GM12878 (cell line): ENCODE results near the gene ATG14. TPM values are rescaled to one million over a fixed set of nuclear protein-coding genes. Genes with fewer than 3 reads are reported as not detected.

Source experiments
- ATAC-seq: fragments of 200-7000 bp; cut with Tn5 transposase; 3 replicates; pipeline ENCODE4 v1.9.1; 2020; ENCODE audit warnings: mild to moderate bottlenecking, moderate library complexity
- BruUV-seq: library from RNA; stranded (reverse); fragments of 400-500 nt; replicated peaks from 2 replicates; lab custom pipeline; 2021; lab: Mats Ljungman, UMichigan
- CTCF ChIA-PET: fragments of 300-600 bp; sonication (Branson Sonifier 250); formaldehyde crosslinking; extraction: SDS; loops from one replicate; lab custom pipeline; 2021; ENCODE audit warnings: inconsistent platforms; lab: Yijun Ruan, JAX
- POLR2A ChIA-PET: fragments of 350-600 bp; formaldehyde crosslinking; extraction: SDS; loops from one replicate; lab custom pipeline; 2021; ENCODE audit warnings: inconsistent platforms; lab: Charles Lee
- RAD21 ChIA-PET: fragments of 300-600 bp; sonication (Branson Sonifier 250); formaldehyde crosslinking; loops from one replicate; lab custom pipeline; 2023; ENCODE audit warnings: antibody characterized with exemption; ENCODE audit not compliant: unreplicated experiment; lab: Charles Lee
- SMC1A ChIA-PET: fragments of 300-600 bp; sonication (Branson Sonifier 250); formaldehyde crosslinking; loops from one replicate; lab custom pipeline; 2023; ENCODE audit not compliant: unreplicated experiment, uncharacterized antibody; lab: Charles Lee
- DNase-seq: peaks from one replicate; pipeline ENCODE4 v3.0.0-alpha.2; 2011; ENCODE audit warnings: low read depth, low spot score
- FAIRE-seq: peaks from 3 replicates; lab custom pipeline; 2011; peaks lifted over from hg19 to GRCh38; lab: Jason Lieb, UNC
- H2AFZ ChIP-seq: 2 replicates; pipeline ENCODE4 v1.6.0; 2011; ENCODE audit warnings: low read depth, low read length, control low read depth; ENCODE audit not compliant: control insufficient read depth
- H3K27ac ChIP-seq: 2 replicates; pipeline ENCODE4 v1.5.1; 2011; ENCODE audit warnings: control low read depth; ENCODE audit not compliant: control insufficient read depth, insufficient read depth
- H3K27me3 ChIP-seq, 2 experiments: replicated peaks in 1 of 2; 2 replicates each; pipeline versions ENCODE4 v1.6.0 to v1.6.1; 2011; ENCODE audit warnings: low read length in 1 of 2; ENCODE audit not compliant: control insufficient read depth in 2 of 2, insufficient read depth in 2 of 2
- H3K36me3 ChIP-seq, 2 experiments: 2 replicates each; pipeline ENCODE4 v1.5.1; 2011; ENCODE audit warnings: low read length in 1 of 2; ENCODE audit not compliant: control insufficient read depth in 2 of 2, insufficient read depth in 2 of 2
- H3K4me1 ChIP-seq: 2 replicates; pipeline ENCODE4 v1.6.1; 2011; ENCODE audit warnings: mild to moderate bottlenecking, low read length, moderate library complexity, mixed read lengths; ENCODE audit not compliant: control insufficient read depth, insufficient read depth
- H3K4me2 ChIP-seq: 2 replicates; pipeline ENCODE4 v1.6.0; 2011; ENCODE audit warnings: control low read depth; ENCODE audit not compliant: control insufficient read depth, insufficient read depth
- H3K4me3 ChIP-seq: fragments of 200-600 bp; sonication (generic); 2 replicates; pipeline ENCODE4 v1.5.1; 2016
- H3K79me2 ChIP-seq: 2 replicates; pipeline ENCODE4 v1.6.0; 2011; ENCODE audit warnings: low read length; ENCODE audit not compliant: control insufficient read depth, insufficient read depth
- H3K9ac ChIP-seq: 2 replicates; pipeline ENCODE4 v1.8.0; 2011; ENCODE audit warnings: low read length, control low read depth, mixed read lengths; ENCODE audit not compliant: control insufficient read depth, insufficient read depth
- H3K9me3 ChIP-seq: replicated peaks from 3 replicates; pipeline ENCODE4 v1.5.1; 2011; ENCODE audit warnings: mild to moderate bottlenecking, low read length; ENCODE audit not compliant: control insufficient read depth, insufficient read depth
- H4K20me1 ChIP-seq: 2 replicates; pipeline ENCODE4 v1.6.0; 2011; ENCODE audit not compliant: control insufficient read depth, insufficient read depth
- MYB ChIP-seq: fragments of 150-350 bp; IDR thresholded peaks from 2 replicates; pipeline ENCODE4 v1.6.1; 2014; ENCODE audit warnings: mild to moderate bottlenecking, low read depth, low read length, borderline replicate concordance
- RAD21 ChIP-seq: IDR thresholded peaks from 2 replicates; pipeline ENCODE4 v1.6.1; 2011; ENCODE audit warnings: mild to moderate bottlenecking, low read depth, low read length, moderate library complexity; ENCODE audit not compliant: insufficient read depth
- RAD51 ChIP-seq: fragments of 450-650 bp; IDR thresholded peaks from 2 replicates; pipeline ENCODE4 v1.6.1; 2016; ENCODE audit warnings: moderate library complexity, mild to moderate bottlenecking, inconsistent platforms
- SMC3 ChIP-seq: IDR thresholded peaks from 2 replicates; pipeline ENCODE4 v1.6.1; 2011; ENCODE audit warnings: low read length, improper control_type of control experiment, borderline replicate concordance
- YY1 ChIP-seq: IDR thresholded peaks from 2 replicates; pipeline ENCODE4 v1.6.1; 2011; ENCODE audit warnings: low read depth, mild to moderate bottlenecking, low read length
- WGBS: methylation state at CpG from one replicate; pipeline ENCODE4 v1.1.6; 2016; ENCODE audit warnings: low lambda C conversion rate; ENCODE audit not compliant: insufficient replicate concordance, insufficient coverage; ENCODE audit errors: missing lambda C conversion rate; 5-methylcytosine and 5-hydroxymethylcytosine counted together
- in situ Hi-C: fragments of 300-500 bp; cut with MboI; formaldehyde crosslinking; loops from 9 replicates; pipeline ENCODE4 v1.14.3; 2018; ENCODE audit warnings: mixed read lengths
- intact Hi-C: fragments of 100-400 bp; cut with micrococcal nuclease; formaldehyde crosslinking; loops from one replicate; pipeline ENCODE4 v1.14.2; 2022; ENCODE audit not compliant: unreplicated experiment
- polyA plus RNA-seq, 11 experiments: library from polyadenylated mRNA; depleted of rRNA in 4 of 11; unstranded in 6 of 11; stranded (reverse) in 5 of 11; fragments of >200 nt; fragmentation: Nextera tagmentation in 4 of 11; fragmentation: Illumina TruSeq in 1 of 11; extraction: Ambion mirVana in 4 of 11; extraction: Trizol in 1 of 11; gene quantifications; 1 replicate in 1 of 11; 2 replicates in 10 of 11; pipeline versions ENCODE4 v1.2.1 to v1.2.3, GENCODE V29; 2011 to 2016; ENCODE audit warnings: inconsistent platforms in 2 of 11, missing spikeins in 2 of 11, low read depth in 1 of 11
- total RNA-seq, 4 experiments: library from RNA; depleted of rRNA in 3 of 4; stranded (reverse); fragments of >200 nt in 3 of 4; fragmentation: Illumina TruSeq in 1 of 4; extraction: Trizol in 1 of 4; gene quantifications; 2 replicates each; pipeline versions ENCODE4 v1.2.1 to v1.2.3, GENCODE V29; 2013 to 2021
- TF ChIP-seq, protein P1 (sequence below), 3 experiments: IDR thresholded peaks in 2 of 3; conservative IDR thresholded peaks in 1 of 3; 2 replicates each; pipeline ENCODE4 v1.5.1; 2011; ENCODE audit warnings: low read depth in 3 of 3, low read length in 3 of 3, mild to moderate bottlenecking in 3 of 3, control low read depth in 2 of 3, moderate library complexity in 2 of 3, inconsistent platforms in 1 of 3, mixed read lengths in 1 of 3; ENCODE audit not compliant: control insufficient read depth in 2 of 3, insufficient read depth in 1 of 3; ENCODE audit errors: extremely low read depth in 1 of 3
- TF ChIP-seq, protein P2 (sequence below): fragments of 450-650 bp; IDR thresholded peaks from 2 replicates; pipeline ENCODE4 v1.6.1; 2017; ENCODE audit warnings: mild to moderate bottlenecking, low read depth, inconsistent platforms; ENCODE audit not compliant: poor library complexity, severe bottlenecking

ATG14 gene
- total and polyA plus RNA-seq, 10 of the 15 experiments (the other 5 are each of a cell fraction or from before 2014, with no cell fraction given): 1.1 to 6.4 (median 5.0) TPM

- Histone ChIP-seq H3K9me3 (no peaks in the 10 kb centered on the region), H3K9ac (no peak overlapping the region), H3K4me2 (no peak overlapping the region), H3K27me3 (no peaks in the 10 kb centered on the region), H2AFZ (no peak overlapping the region), H3K79me2 (no peaks in the 10 kb centered on the region), H3K27ac (no peak overlapping the region), H3K4me3 (no peak overlapping the region), H4K20me1 (no peaks in the 10 kb centered on the region), H3K36me3 (no peaks in the 10 kb centered on the region), H3K4me1 (no peaks in the 10 kb centered on the region)
- intact Hi-C loops (loop anchor here (5.0 to 10.0 kb wide), 2 partner anchors 219 to 1026 kb away; no protein-coding TSS in a partner anchor), in situ Hi-C loops (loop anchor here (5.0 kb wide), 1 partner anchor 1021 kb away; no protein-coding TSS in a partner anchor)
- SMC1A ChIA-PET: interaction anchor here (0.8 to 3.1 kb wide), 36 partner anchors 8 to 1034 kb away, joined by 3 to 13 read pairs (median 4); partner anchors contain the start of gene KTN1
- TF ChIP-seq MYB (no peak), YY1 (peak; percentile 27; the same call in 1 of the 2 replicates), RAD21 (peak; percentile 82), RAD51 (no peak), SMC3 (peak; percentile 79)
- TF ChIP-seq, protein P1, sequence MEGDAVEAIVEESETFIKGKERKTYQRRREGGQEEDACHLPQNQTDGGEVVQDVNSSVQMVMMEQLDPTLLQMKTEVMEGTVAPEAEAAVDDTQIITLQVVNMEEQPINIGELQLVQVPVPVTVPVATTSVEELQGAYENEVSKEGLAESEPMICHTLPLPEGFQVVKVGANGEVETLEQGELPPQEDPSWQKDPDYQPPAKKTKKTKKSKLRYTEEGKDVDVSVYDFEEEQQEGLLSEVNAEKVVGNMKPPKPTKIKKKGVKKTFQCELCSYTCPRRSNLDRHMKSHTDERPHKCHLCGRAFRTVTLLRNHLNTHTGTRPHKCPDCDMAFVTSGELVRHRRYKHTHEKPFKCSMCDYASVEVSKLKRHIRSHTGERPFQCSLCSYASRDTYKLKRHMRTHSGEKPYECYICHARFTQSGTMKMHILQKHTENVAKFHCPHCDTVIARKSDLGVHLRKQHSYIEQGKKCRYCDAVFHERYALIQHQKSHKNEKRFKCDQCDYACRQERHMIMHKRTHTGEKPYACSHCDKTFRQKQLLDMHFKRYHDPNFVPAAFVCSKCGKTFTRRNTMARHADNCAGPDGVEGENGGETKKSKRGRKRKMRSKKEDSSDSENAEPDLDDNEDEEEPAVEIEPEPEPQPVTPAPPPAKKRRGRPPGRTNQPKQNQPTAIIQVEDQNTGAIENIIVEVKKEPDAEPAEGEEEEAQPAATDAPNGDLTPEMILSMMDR (IDR thresholded peaks at IDR 0.05 in 2 of 3, conservative IDR thresholded peaks at IDR 0.05 in 1 of 3; ENCODE audit: control insufficient read depth in 2 of 3, extremely low read depth in 1 of 3, insufficient read depth in 1 of 3, low read depth in 3 of 3, low read length in 3 of 3): peak; percentile 62 to 68 (median 62)
- TF ChIP-seq, protein P2, sequence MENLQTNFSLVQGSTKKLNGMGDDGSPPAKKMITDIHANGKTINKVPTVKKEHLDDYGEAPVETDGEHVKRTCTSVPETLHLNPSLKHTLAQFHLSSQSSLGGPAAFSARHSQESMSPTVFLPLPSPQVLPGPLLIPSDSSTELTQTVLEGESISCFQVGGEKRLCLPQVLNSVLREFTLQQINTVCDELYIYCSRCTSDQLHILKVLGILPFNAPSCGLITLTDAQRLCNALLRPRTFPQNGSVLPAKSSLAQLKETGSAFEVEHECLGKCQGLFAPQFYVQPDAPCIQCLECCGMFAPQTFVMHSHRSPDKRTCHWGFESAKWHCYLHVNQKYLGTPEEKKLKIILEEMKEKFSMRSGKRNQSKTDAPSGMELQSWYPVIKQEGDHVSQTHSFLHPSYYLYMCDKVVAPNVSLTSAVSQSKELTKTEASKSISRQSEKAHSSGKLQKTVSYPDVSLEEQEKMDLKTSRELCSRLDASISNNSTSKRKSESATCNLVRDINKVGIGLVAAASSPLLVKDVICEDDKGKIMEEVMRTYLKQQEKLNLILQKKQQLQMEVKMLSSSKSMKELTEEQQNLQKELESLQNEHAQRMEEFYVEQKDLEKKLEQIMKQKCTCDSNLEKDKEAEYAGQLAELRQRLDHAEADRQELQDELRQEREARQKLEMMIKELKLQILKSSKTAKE: peak; percentile 21
- CTCF ChIA-PET: interaction anchor here (0.6 to 2.6 kb wide), 72 partner anchors 8 to 1736 kb away, joined by 3 to 25 read pairs (median 4); partner anchors contain the start of gene KTN1
- FAIRE-seq (peak; percentile 62), DNase-seq (no peak), ATAC-seq (peak; percentile 72)
- 9% methylated on average over 5 of the region's 5 CpGs for WGBS
- BruUV-seq: no TSS peak
- POLR2A ChIA-PET: no interaction called here
- RAD21 ChIA-PET: interaction anchor here (0.7 to 1.8 kb wide), 23 partner anchors 10 to 1028 kb away, joined by 3 to 10 read pairs (median 3); no protein-coding TSS in a partner anchor
These were observed 34.6 kb upstream of the ATG14 start for GRCh38 chr14:55446127-55446736.
